GM19240 (cell line): ENCODE measurements around the gene PDE1A.

ENCODE experiments used
- DNase-seq: peaks from one replicate; pipeline ENCODE4 v3.0.0; 2011; ENCODE audit warnings: low spot score; ENCODE audit not compliant: insufficient read length

Gene PDE1A

GRCh38 chr2:182208421-182208820 lies 218.4 kb downstream of the PDE1A start:
- DNase-seq: no peak

DNA sequence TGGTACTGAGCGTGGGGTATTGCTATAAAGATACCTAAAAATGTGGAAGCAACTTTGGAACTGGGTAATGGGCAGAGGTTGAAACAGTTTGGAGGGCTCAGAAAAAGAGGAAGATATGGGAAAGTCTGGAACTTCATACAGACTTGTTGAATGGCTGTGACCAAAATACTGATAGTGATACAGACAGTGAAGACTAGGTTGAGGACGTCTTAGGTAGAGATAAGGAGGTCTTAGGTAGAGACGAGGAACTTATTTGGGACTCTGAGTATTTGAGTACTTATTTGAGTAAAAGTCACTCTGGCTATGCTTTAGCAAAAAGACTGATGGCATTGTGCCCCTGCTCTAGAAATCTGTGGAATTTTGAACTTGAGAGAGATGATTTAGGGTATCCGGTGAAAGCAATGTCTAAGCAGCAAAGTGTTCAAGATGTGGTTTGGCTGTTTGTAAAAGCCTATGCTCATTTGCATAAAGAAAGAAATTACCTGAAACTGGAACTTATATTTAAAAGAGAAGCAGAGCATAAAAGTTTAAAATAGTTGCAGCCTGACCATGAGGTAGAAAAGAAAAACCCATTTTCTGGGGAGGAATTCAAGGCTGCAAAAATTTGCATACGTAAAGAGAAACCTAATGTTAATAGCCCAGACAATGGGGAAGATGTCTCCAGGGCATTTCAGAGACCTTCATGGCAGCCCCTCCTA lies 219.6 kb downstream of the PDE1A start:
- DNase-seq: no peak

DNA sequence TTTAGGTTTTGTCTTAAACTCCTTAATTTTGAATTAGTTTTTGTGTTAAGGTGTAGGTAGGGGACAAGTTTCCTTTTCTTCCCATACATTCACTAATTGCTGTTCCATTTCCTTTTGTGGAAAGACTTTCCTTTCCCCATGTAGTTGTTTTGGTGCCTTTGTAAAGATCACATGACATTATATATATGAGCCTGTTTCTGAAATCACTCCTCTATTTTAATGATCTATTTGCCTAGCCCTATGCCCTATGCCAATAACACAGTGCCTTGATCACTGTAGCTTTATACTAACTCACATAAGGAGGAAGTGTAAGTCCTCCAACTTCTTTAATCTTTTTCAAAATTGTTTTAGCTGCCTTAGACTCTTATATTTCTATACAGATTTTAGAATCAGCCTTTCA lies 229.3 kb downstream of the PDE1A start:
- no peak for DNase-seq

DNA sequence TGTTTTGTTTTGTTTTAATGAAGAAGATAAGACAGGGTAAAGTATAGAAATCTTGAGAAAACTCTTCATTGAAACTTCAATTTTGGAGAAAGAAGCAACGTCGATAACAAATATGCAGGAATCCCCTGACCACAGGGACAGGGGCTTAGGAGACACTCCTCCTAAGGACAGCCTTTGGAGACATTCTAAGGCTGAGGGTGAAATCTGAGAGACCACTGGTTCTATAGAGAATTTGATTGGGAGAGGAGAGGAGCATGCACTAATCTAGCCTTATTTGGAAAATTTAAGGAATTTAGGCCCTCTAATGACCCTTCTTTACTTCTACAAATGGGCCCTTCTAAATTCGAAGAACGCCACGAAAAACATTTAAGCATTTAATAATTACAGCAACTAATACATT lies 233.5 kb downstream of the PDE1A start:
- no peak for DNase-seq

GRCh38 chr2:182191061-182191460 lies 235.8 kb downstream of the PDE1A start:
- DNase-seq: no peak

GRCh38 chr2:182187130-182187529 lies 239.7 kb downstream of the PDE1A start:
- no peak for DNase-seq

- DNase-seq: no peak
These were observed 240.6 kb downstream of the PDE1A start for GRCh38 chr2:182186132-182186735.

- no peak for DNase-seq
These were observed 244.4 kb downstream of the PDE1A start for GRCh38 chr2:182182436-182182835.

DNA sequence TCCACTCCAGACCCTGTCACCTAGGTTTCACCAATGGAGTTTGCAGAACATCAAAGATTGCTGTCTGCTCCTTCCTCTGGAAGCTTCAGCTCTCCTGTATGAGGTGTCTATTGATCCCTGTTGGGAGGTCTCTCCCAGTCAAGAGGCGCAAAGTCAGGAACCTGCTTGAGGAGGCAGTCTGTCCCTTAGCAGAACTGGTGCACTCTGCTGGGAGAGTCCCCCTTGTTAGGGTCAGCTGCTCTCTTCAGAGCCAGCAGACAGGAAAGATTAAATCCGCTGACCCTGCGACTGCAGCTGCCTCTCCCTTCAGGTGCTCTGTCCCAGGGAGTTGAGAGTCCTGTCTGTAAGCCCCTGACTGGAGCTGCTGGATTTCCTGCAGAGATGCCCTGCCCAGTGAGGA lies 245.5 kb downstream of the PDE1A start:
- no peak for DNase-seq

DNA sequence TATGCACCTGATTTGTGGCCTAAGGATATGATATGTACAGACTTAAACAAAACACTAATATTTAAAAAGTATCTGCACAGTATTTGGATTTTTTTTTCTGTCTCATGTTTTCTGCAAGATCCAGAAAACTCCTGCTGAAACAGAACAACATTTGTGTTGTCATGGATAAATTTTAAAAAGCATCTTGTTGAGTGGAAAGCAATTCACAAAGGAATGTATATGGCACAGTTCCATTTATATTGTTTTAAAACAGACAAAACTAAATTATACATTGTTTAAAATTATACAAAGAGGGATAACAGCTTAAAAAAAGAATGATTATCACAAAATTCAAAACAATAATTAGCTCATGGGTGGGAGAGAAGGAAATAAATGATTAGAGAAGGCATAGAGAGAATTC lies 247.7 kb downstream of the PDE1A start:
- DNase-seq: no peak

DNA sequence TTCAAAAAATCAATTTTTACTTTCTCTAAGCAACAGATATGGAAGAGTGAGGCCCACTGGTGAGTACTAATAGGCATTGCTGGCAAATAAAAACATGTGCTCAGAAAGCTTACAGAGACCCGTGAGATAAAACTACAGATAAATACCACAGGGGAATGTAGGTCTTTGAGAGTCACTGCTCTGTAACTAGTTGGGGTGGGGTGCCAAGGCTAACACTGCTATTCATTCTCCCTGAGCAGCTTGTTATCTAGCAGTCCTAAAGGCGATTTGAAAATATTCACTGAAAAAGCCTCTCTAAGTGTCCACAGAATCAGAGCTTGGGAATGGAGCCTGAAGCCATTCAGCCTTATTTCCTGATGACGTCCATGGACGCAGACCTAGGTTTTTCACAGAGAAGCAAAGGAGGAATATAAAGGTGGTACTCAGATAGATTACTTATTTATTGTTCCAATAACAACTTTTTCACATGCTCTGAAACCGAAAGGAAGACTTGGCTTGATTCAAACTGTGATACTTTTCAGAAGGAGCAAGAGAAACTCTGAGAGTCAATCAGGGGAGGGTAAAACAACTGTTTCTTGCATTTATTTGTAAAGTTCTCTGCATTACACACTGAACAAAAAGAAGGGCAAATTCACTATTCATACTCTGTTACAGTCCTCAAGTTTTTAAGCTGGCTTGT lies 252.8 kb downstream of the PDE1A start:
- DNase-seq: no peak

- no peak for DNase-seq
These were observed 256.5 kb downstream of the PDE1A start for GRCh38 chr2:182170341-182170740.

DNA sequence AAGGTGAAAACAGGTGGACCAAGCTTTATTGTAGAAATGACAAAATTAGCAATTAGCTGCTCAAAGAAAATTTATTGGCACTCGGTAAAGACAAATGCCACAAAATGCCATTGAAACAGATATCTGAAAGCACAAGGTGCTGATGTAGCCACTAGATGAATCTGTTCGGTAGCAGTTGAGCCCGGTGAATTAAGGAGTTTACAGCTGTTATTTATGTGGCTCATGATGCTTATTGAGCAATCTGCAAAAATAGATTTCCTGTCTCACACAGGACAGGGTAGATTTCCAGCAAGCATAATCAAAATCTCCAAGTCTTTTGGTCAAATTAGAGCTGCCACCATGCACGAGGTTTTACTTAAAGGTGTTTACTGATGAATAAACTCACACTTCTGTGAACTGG lies 259.0 kb downstream of the PDE1A start:
- DNase-seq: no peak

- DNase-seq: no peak
These were observed 260.0 kb downstream of the PDE1A start for GRCh38 chr2:182166841-182167240.

- no peak for DNase-seq
These were observed 260.4 kb downstream of the PDE1A start for GRCh38 chr2:182166406-182166805.

DNA sequence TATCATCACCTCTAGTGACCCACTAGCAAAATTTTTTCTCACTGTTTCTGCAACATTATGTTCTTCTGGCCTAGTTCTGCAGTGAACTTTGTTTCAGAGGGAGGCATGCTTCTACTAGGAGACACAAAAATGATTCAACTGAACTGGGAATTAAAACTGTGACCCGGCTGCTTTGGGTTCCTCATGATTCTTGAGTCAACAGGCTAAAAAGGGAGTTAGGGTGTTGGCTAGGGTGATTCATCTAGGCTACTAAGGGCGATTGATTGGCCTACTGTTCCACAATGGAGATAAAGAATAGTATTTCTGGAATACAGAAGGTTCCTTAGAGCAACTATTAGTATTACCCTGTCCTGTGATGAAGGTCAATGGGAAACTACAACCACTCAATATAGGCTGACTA lies 261.6 kb downstream of the PDE1A start:
- DNase-seq: no peak

DNA sequence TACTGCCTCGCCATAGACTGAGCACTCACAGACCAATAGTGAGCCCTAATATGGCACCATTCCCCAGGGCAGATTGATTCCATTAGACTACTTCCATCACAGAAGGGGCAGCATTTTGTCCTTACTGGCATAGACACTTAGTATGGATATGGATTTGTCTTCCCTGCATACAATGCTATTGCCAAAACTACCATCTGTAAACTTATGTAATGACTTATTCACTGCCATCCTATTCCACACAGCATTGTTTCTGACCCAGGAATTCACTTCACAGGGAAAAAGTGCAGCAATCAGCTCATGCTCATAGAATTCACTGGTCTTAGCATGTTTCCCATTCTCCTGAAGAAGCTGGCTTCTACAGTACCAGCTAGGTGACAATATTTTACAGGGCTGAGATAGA lies 262.1 kb downstream of the PDE1A start:
- no peak for DNase-seq

- DNase-seq: no peak
These were observed 263.0 kb downstream of the PDE1A start for GRCh38 chr2:182163878-182164277.

GRCh38 chr2:182148344-182148743 lies 278.5 kb downstream of the PDE1A start:
- DNase-seq: no peak

DNA sequence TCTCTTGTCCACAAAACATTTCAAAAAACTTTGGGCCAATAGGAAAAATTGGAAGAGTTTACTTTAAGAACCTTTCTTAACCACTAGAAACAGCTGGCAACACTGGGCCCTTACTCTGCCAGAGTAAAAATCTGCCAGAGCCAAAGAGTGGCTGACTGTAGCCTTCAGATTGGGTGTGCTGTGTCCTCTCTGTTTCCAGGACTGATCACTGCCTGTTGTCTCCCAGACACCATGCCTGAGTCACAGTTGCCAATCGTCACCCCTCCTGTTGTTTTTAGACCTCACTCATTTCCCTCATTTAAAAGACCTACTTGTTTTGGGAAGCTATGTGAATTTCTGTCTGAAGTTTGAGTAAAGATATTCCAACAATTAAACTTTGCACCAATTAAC lies 282.1 kb downstream of the PDE1A start:
- no peak for DNase-seq

DNA sequence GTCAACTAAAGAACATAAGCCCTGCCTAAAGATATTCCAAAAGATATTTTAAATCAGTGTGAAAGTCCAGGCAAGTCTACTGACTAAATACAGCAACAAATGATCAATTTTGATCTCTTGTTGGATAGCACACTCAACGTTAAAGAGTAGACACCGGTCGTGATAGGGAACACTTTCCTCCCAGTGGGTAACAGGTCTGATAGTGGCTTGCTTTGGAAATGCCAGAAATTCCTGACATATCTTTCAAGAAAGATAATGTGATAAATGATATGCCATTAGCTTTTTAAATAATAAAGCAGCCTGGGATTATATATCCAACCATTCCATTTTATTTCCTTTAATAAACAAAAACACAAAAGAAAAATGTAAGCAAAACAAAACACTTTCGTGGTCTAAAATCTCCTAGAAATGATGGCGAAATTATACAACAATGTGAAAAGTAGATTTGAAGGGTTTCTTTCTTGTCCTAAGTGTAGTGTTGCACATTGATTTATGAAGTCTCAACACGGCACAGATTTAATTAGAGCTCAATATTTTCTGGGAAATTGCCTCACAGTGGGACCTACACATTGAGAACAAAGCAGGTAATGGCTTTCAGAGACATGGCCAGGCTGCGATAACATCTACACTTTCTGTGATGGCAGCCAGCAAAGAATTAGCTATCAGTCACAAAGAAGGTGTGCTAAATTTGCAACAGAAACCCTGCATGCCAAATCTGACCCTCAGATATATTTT lies 282.6 kb downstream of the PDE1A start:
- no peak for DNase-seq

GRCh38 chr2:182142062-182142461 lies 284.8 kb downstream of the PDE1A start:
- no peak for DNase-seq
